Measurements from ENCODE around the gene PIP4K2C.

- TF ChIP-seq GATA2 (IDR thresholded peaks at IDR 0.05; ENCODE audit: low read depth, low read length) (no peak), GATA3 (IDR thresholded peaks at IDR 0.05; ENCODE audit: low read depth, low read length) (no peak)
Measured at GRCh38 chr12:57575771-57576612, 15.0 kb upstream of the PIP4K2C start.

Data from SH-SY5Y (cell line).